ENCODE data around the gene MBNL3.
"Not testable (repeated sequence)": the region's sequence is repeated elsewhere in the genome, so short reads cannot be mapped to it uniquely, and the experiment has no call there.

The MBNL3 gene

DNA sequence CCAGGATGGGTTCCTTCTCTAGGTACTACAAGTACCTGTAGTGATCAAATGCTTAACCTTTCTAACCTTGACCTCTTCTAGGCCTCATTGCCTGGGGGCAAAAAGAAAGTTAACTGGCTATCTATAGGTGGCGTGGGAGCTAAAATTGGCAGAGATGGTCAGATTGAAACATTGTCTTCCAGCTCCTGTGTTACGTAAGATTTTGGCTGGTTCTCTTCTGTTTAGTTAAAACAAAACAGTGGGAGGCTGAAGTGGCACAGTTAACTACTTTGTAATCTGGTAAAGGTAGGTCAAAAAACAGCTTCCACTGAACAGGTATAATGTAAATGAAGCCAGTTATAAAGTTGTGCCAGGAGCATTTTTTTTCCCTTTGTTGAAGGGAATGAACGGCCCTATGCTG is 115.2 kb downstream of the MBNL3 start:
- DNase-seq (ENCODE audit: low read depth in 2 of 2), result no peak

DNA sequence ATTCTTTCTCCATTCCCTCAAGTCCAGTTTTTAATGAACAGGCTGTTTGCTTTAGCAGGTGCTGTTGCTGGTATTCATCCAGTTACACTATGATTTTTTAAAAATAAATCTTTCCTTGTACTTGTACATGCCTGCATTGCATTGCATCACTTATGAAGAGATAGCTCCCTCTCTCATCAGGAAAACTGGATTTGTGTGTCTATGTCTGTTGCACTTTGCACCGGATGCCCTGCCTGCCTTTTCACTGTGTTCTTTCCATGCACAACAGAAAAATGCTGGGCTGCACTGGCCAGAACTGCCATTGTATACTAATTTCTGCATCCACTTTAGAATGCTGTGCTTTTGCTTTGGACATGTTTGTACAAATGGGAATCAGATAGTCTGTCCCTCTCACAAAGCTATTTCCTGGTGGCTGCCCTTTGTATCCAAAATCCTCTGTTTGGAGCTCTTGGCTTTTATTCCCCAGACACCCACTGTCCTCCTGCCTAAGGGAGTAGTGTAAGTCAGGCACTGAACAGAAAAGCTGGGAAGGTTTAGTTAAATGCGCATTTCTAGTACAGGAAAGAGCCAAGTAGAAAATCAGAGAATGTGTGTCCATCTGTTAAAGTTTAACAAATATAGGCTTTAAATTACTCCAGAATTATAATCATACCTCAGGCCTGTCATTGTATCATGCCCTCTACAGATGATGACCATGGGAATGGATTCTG is 119.1 kb downstream of the MBNL3 start:
- no peak for DNase-seq (ENCODE audit: low read depth in 2 of 2)

DNA sequence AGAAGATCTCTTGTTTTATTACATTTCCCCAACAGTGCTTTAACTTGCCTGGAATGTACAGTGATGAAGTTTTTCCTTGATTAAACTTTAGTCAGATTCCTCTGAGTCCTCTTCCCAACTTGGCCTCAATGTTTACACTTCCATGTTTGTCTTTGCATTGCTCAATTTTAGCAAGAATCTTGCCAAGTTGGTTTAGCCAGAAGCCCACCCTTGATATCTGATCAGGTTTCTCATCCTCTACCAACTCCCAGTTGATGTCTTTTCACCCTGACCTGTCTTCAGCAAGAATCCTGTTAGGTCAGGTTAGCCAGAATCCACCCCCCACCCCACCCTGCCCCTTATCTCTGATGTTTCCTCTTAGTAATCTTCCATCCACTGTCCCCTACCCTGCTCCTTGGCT is 120.9 kb downstream of the MBNL3 start:
- no peak for DNase-seq (ENCODE audit: low read depth in 2 of 2)

DNA sequence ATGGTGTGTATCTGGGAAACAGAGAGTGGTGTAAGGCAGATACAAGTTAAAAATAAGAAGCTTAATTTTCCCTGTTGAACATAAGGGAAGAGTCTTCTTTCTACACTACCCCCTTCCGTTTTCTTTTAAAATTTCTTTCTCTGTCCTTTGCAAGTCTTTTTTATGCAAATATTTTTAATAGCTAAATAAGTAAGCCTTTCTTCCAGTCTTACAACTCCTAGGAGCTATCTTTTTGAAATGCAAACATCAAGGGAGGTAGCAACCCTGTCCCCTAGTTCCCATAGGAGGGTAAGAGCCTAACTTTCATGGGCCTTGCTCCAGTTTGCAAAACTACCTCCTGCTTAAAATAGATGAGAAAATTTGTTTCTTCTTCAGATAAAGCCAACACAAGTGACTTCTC is 121.5 kb downstream of the MBNL3 start:
- DNase-seq (ENCODE audit: low read depth in 2 of 2), result no peak

DNA sequence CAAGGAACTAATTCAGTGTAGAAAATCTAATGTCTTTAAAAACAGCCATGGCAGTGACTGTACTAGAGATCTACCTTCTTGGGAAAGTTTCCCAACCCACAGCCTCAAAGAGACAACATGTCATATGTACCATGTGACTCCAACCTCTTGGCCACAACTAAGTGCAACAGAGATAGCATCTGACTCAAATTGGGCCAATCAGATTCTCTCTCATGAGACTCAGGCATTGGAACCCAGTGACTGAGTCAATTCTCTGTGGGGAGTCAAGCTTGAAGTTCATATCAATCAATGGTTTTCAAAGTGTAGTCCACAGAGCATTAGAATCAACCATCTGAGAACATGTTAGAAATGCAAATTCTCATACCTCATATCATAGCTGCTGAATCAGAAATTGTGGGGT is 123.3 kb downstream of the MBNL3 start:
- no peak for DNase-seq (ENCODE audit: low read depth in 2 of 2)

DNA sequence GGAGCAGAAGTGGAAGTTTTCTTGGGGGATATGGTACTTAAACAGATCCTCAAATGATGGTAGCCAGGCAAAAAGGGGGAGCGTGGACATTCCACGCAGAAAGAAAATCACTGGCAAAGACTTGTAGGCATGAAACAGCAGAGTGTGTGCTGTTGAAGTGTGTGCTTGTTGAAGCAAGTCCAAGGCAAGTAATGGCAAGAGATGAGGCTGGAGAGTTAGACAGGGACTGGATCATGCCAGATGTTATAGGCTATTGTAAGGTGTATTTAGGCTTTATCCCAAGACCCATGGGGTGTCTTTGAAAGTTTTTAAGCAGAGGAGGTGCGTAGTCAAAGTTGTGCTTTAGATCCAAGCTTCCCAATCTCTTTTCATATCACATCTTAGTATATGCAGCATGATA is 124.5 kb downstream of the MBNL3 start:
- no peak for DNase-seq (ENCODE audit: low read depth in 2 of 2)

DNA sequence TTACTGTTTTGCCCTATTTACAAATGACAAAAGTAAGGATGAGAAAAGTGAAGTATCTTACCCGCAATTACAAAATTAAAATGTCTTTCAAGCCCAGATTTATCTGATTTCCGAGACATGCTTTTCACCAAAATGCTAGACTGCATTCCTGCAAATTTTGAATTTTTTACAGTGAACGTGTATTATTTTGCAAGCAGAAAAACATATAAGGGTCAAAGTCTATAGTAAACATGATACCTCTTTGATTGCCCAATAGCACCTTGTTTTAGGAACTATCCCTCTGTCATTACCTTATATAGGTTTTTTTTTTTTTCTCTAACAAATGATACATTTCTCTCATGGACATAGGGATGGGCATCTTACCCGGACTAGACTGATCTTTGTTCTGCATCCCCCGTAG is 135.4 kb downstream of the MBNL3 start:
- DNase-seq (ENCODE audit: low read depth in 2 of 2), result no peak

DNA sequence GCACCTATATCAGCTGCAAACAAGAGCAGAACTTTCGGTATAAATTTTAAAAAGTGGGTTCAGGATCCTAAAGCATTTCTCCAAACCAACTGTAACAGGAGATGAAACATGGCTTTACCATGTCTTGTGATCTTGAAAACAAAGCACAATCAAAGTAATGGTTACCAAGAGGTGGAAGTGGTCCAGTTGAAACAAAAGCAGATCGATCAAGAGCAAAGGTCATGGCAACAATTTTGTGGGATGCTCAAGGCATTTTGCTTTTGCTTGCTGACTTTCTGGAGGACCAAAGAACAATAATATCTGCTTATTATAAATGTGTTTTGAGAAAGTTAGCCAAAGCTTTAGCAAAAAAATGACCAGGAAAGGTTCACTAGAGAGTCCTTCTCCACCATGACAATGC is 152.7 kb downstream of the MBNL3 start:
- no peak for DNase-seq (ENCODE audit: low read depth in 2 of 2)

DNA sequence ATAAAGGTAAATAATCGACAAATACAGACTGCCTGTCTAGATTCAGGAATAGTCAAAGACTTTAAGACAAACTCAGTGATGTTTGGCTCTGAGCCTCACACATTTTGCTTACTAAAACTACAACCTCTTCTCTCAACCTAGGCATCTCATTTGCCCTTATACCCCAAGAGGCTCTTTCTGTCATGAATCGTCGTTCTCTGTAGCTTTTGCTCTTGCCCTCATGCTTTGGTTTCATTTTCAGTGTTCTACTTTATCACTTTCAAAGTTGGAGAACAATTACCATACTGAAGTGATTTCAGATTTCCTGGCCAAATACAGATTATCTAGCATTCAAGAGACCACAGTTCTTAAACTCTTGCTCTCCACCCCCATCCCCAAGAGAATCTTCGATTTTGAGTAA is 155.5 kb downstream of the MBNL3 start:
- no peak for DNase-seq (ENCODE audit: low read depth in 2 of 2)

DNA sequence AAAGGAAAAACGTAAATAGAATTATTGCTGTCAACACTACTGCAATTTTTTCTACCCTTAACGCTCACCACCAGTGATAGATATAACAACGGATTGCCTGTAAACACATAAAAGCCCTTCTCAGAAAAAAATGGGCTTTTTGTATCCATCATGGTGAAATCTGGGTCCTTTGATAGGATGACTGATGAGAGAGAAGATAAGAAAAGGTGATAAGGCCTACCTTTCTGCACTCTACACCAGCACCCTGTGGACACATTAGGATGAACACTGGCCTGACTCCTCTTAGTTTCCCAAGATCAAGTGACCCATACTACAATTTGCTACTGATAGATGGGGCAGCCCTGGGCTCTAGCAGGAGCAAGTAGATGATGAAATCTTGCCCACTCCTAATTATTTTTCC is 157.3 kb downstream of the MBNL3 start:
- DNase-seq (ENCODE audit: low read depth in 2 of 2), result no peak

DNA sequence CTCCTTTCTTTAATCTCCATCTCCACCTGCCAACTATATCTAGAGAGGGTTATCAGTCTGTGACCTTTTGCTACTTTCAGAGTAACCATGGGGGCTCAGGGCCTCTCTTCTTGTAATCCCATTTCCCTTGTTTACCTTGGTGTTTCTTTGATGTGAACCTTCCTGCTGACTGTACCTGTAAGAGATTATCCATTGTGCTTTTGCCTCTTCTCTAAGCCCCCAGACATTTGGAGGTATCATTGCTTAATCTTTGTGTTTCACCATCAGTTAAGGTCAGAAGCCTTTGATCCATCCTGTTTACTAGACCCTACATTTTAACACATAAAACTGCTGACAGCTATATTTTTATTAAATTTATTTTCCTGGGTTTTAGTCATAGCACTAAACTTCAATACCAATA is 157.8 kb downstream of the MBNL3 start:
- no peak for DNase-seq (ENCODE audit: low read depth in 2 of 2)

DNA sequence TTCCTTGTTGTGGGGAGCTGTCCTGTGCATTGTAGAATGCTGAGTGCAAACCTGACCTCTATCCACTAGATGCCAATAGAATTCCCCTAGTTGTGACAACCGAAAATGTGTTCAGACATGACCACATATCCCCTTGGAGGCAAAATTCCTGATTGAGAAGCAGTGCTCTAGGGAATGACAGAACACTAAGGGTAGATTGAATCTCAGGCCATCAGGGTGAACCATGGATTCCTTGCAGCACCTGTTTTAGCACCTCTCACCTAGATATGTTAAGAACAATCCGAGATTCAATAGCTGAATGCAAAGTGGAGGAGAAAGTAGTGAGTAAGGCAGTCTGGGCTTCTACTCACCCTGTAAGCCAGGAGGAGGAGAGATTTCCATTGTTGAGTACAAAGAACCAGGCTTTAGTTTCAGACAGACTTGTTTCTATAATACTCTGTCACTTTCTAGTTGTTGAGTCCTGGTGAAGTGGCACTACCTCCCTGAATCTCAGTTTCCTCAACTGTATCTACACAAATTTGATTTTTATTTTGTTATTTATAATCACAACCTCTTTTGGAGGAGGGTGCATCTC is 158.6 kb downstream of the MBNL3 start:
- DNase-seq (ENCODE audit: low read depth in 2 of 2), result no peak

DNA sequence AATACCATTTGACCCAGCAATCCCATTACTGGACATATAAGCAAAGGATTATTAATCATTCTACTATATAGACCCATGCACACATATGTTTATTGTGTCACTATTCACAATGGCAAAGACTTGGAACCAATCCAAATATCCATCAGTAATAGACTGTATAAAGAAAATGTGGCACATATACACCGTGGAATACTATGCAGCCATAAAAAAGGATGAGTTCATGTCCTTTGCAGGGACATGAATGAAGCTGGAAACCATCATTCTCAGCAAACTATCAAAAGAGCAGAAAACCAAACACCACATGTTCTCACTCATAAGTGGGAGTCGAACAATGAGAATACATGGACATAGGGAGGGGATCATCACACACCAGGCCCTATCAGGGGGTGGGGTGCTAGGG is 161.9 kb downstream of the MBNL3 start:
- not testable (repeated sequence) for DNase-seq (ENCODE audit: low read depth in 2 of 2)
